CD4-positive, alpha-beta T cell treated with Interleukin-17A for 4 hours (primary cell): ENCODE results near the gene ZNF469.
A peak's percentile ranks its signal among the peaks of the same experiment; 100 is the strongest.

Experiments used
- DNase-seq: peaks from one replicate; pipeline ENCODE4 v3.0.0-alpha.2; 2020; ENCODE audit warnings: mixed read lengths

The ZNF469 gene

DNA sequence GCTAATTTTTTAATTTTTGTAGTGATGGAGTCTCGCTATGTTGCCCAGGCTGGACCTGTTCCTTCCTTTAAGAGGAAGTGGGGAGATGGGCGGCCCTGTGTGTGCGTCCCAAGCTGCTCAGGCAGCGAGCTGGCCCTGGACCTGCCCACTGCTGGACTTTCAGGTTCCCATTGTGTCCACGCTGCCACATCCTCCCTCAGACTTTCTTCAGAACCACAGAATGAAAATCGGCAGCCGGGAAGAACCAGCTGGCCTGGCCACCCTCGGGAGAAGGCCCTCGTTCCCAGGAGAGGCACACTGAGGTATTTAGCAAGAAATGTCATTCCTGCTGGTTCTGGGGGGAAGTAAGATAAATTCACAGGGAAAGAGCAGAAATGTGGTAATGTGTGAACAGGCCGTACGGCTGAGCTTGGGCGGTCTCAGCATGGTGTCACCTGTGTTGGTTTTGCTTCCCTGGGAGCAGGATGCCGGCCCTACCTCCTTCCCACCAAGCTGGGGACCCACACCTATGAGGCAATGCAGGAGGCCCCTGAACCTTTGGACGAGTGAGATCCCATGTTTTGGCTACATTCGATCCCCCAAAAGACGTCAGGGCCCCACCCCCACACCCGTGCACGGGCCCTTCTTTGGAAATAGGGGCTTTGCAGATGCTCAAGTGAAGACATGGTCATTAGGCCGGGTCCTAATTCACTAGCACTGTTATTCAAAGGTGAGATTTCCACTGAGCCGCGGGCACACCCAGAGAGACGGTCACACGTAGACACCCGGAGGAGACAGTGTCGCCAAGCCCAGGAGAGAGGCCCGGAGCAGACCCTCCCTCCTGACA, 35.9 kb upstream of the ZNF469 start:
- DNase-seq: no peak

DNA sequence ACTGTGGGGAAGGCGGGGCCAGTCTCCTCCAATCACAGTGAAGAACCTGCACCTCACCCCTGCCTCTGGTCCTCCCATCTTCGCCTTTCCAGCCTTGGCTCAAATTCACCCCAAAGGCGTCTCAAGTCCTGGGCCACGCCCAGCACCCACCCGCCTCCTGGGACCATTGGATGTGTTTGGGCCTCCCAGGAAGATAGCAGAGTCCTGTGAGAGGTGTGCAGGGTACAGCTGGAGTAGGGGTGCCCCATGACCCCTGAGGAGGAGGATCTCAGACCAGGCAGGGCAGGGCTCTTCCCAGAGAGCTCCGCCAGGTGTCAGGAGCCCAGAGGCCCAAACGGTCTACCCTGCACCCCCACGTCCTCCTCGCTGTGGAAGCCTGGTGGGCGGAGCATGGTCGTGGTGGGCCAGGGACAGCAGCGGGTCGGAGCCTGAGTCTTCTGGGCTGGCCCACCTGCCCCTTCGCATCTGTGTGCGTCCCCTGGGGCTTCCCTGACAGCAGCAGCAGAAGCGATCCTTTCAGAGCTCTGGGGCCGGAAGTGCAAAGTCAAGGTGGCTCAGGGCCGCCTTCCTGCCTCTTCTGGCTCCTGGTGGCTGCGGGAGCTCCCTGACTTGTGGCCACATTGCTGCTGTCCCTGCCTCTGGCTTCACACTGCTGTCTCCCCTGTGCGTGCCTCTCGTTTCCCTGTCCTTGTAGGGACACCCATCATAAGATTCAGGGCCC, 34.9 kb upstream of the ZNF469 start:
- DNase-seq: peak; percentile 49

DNA sequence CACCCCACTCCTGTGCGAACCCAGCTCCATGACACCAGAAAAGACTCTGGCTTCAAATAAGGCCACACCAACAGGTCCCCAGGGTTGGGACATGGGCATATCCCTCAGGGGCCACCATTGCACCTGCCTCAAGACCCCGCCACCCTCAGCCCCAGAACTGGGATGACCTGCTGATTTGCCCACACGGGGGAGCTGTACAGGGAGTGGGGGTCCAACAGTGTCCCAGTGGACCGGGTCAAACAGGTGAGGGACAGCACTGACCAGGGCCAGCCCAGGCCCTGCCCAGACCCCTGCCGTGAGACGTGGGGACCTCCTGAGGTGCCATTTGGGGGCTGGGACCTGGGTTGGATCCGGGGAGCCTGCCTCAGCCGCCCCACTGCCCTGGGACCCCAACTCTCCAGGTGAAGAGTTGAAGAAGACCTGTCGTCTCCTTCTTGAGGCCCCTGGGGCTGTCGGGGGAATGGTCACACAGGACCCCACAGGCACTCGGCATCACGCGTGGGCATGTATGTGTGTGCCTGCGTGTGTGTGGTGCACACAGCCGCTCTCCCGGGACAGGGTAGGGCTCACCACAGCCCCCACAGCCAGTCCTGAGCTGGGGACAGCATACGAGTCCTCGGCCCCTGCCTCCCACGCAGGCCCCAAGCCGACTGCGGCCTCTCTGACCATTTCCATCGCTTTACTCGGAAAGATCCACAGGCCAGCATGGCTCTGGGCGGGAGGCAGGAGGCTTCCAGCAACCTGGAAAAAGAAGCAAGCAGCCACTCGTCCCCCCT, 34.2 kb upstream of the ZNF469 start:
- no peak for DNase-seq

DNA sequence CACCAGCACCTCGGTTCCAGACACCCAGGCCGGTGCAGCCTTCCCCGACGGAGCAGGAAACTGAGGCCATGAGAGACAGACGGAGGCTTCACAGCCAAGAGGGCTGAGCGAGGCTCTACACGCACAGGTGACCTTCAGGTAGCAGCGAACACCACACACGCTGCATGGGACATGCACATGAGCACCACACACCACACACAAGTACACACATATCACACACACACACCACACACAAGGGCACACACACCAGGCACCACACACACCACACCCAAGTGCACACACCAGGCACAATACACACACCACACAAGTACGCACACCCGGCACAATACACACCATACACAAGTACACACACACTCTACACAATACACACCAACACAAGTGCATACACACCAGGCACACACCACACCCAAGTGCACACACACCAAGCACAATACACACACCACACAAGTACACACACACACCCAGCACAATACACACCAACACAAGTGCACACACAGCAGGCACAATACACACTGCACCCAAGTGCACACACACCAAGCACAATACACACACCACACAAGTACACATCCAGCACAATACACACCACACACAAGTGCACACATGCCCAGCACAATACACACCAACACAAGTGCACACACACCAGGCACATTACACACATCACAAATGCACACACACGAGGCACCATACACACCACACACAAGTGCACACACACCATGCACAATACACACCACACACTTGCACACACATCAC, 33.4 kb upstream of the ZNF469 start:
- no peak for DNase-seq

DNA sequence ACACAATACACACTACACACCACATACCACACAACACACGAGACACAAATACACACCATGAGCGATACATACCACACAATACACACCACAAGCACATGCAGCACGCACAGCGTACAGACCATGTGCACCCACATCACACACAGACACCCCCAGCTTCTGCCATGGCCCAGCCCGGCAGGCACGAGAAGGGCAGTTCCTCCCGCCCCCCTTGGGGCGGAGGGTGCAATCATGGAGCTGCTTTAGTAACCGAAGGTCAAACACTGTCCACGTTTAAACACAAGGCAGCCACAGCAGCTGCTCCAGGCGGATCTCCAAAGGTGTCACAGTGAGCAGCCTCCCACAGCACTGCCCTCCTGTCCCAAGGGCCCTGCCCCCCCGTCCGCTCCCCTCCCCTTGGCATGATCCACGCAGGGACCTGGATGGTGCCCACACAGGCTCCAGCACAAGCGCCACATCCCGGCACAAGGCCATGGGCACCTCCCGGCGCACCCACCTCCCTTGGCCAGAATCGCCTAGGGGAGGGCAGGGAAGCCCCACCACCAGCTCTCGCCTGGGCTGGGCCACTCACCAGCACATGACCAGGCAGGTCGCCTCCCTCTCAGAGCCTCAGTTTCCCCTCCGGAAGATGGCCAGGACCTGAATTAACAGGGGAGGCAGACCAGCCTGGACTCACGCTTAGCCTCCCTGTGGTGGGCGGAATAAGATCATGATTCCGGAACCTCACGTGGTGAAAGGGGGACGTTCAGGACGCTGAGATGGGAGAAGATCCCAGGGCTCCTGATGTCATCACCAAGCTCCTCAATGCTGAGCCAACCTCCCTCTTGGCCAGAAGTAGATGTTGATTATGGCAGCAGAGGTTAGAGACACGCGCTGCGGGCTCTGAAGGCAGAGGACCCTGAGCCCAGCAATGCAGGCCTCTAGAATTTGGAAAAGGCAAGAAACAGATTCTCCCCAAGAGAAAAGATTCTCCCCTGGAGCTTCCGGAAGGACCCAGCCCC, 32.6 kb upstream of the ZNF469 start:
- DNase-seq: no peak

DNA sequence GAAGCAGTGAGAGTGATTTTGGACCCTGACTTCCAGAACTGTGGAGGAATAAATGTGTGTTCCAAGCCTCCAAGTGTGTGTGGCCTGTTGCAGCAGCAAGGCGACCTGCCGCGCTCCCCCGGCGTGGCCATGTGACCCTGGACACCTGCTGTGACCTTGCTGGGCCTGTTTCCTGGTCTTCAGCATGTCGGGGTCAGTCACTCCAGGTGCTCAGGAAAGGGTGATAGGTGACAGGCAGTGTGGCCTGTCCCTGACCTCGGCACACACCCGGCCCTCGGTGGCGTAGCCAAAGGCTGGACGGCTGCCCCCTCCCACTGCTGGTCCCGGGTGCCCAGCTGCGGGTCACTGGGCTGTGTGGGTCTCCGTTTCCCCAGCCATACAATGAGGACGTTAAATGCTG, 31.8 kb upstream of the ZNF469 start:
- DNase-seq: no peak

DNA sequence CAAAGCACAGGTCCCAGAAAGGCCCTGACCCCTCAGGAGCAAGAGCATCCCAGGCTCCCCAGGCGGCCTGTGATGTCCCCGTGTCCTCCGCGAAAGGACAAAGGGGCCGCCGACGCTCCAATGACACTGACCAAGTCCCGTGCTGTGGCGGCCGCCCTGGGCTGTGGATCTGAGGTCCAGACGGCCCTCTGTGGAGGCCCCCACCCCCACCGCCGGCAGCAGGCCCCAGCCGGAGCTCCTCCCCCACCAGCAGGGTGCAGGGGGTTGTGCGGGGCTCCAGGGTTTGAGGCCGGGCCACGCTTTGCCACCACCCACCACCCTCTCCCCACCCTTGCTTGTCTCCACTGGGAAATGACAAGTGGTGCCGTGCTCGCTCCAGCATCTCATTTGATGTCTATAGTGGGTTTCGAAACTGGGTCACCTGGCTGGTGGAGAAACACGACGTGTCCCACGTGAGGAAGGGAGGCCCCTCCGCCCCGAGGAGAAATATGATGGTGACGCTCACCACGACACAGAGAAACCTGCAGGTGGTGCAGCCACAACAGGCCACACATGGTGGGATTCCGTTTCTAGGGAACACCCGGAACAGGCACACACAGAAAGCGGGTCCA, 31.2 kb upstream of the ZNF469 start:
- DNase-seq: no peak

DNA sequence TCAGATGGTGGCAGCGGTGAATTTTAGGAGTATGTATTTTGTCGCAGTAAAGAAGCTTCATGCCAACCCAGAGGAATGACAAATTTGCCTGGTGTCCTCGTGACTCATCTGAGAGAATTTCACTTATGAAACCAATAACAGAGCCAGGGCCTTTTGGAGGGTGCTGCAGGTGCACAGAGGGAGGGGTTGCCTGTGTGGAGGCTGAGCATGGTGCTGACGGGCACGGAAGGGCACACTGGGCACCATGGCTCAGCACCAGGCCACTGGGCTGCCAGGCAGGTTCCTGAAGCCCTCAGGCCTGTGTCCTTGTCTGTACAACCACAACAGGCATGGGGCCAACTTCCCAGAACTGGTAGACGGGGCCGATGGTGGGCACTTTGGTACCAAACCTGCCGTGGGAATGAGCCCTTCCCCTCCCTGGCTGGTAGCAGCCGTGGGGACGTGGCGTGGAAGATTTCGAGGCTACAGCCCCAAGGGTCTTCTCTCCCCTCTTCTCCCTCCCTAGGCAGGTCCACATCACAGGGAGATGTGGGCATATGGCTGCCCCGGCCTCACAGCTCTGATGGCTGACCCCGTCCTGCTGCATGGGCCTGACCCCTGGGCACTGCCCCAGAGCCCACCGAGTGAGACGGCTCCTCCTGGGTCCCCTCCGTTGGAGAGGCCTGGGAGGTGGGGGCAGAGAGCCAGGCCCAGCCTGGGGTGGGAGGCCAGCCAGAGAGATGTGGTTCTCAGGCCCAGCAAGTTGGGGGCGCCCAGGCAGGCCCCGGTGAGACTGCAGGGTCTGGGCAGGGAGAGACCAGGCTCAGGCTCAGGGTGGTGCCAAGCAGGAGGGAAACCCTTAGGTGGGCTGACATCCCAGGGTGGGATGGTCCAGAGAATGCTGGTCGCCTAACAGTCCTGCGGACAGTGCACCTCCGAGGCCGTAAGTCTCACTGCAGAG, 30.2 kb upstream of the ZNF469 start:
- no peak for DNase-seq

DNA sequence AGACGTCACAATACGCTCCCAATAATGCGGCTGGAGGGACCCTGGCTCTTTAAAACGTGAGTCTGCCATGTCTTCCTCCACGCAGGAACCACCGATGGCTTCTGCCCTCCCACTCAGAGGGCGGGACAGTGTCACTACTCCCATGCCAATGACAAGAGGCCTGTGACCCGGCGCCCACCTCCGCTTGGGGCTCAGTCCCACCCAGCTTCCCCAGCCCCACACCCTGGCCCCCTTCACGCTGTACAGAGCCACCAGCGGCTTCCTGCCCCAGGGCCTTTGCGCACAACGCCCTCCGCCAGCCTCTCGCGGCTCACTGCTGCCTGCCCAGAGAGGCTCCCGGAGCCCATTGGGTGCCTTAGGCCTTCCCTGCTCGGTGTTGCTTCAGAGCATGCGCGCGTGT, 29.5 kb upstream of the ZNF469 start:
- no peak for DNase-seq

DNA sequence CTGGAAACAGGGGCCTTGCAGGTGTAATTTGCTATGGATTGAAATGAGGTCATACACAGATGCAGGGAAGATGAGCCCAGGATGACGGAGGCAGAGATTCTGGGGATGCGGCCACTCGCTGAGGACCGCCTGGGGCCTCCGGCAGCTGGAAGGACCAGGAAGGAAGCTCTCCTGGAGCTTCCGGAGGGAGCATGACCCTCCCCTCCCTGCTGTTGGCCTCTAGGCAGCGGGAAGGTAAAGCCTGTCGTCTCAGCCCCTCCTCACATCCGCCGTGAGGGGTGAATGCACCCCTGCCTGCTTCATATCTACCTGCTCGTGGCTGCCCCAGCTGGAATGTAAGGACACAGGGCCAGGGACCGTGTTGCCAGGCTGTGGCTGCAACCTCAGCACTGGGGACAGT, 29.1 kb upstream of the ZNF469 start:
- DNase-seq: no peak

DNA sequence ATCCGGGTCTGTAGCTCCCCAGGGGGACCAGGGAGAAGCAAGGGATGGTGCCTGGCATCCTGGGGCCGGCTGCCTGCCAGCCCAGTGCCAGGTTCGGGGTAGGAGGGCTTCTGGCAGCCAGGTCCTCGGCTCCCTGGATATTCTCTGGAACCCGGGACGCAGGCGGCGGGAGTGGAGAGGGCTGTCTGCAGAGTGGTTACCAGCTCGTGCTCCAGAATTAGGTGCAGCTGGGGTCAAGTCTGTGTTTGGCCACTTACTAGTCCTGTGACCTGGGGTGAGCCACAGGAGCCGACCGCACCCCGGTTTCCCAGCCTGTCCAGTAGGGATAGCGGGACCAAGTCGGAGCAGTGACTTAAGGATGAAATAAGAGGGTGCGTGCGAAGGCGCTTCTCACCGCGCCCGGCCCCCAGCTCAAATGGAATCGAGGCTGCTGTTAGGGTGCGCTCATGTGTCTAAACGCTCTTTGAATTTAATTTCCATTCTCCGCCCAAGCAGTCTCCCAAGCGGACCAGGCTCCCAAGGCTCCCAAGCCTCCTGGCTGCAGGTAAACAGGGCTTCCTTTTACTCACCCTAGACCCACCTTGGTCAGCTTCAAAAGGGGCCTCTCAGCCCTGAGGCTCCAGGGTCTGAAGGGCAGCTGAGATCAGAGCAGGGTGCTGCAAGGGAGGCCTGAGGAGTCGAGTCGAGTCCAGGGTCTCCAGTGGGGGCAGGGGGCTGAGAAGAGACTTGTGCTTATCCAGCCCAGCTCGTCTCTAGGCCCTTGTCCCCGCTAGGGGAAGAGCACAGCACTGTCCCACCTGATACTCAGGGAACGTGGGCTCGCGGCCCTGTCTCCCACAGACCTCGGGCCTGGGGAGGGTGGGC, 28.3 kb upstream of the ZNF469 start:
- DNase-seq: no peak

DNA sequence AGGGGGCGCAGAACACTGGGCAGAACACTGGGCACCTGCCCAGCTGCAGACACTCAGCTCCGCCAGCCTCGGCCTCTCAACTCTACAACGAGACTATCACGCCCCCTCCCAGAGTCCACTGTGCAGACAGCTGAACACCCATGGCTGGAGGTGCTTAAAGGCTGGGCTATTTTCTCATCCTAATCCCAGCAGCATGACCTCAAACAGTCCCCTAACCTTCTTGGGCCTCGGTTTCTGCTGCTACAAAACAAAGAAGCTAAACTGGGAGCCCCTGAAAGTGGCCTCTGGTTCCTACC, 27.7 kb upstream of the ZNF469 start:
- no peak for DNase-seq

DNA sequence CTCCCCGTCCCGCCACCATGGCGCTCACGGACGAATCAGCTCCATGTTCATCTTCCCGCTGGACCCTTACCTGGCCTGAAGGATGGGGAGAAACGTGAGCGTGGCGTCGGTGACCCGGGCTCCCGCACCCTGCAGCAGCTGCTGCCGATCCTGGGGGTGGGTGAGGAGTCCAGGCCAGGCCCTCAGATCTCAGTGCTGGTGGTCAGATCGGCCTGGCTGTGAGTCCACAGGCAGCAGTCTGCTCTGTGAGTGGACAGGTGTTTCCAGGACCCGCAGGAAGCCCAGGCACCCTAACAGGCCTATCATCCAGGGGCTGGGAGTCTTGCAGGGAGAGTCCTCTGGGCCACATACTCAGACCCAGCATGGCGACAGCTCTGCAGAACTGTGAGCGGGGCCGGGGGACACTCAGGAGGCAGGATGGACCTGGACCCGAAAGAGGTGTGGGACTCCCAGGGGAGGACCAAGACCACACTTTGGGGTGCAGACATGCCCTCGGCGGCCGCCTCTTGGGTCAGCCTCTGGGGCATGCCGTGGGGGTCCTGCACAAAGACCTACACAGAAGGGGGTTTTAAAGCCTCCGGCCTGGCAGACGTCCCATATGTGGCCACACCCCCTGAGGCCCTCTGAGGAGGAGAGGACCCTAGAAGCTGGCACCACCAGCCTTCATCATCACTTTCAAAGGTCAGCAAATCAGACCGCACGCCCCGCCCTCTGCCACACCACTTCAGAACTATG, 27.2 kb upstream of the ZNF469 start:
- no peak for DNase-seq

DNA sequence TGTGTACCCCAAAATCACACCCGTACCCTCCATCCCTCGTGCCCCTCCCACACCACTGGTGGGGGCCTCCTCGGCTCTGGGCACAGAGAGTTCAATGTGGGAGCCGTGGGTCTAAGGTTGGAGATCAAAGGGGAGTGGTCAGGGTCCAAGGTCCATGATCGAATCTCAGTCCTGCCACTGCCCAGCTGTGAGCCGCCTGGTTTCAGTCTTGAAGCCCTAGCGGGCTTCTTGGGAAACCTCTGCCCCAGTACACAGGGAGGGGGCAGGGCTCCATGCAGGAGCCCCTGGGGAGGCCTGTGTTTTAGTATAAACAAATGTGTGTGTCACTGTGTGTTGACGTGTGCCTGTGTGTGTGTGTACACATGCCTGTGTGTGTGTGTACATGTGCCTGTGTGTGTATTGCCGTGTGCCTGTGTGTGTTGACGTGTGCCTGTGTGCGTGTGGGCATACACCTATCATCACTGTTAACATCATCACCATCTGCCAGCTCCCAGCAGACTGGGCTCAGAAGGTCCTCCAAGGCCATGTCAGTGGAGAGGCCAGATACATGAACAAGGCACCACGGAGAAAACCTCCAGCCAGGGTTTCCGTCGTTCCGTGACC, 26.5 kb upstream of the ZNF469 start:
- DNase-seq: no peak

DNA sequence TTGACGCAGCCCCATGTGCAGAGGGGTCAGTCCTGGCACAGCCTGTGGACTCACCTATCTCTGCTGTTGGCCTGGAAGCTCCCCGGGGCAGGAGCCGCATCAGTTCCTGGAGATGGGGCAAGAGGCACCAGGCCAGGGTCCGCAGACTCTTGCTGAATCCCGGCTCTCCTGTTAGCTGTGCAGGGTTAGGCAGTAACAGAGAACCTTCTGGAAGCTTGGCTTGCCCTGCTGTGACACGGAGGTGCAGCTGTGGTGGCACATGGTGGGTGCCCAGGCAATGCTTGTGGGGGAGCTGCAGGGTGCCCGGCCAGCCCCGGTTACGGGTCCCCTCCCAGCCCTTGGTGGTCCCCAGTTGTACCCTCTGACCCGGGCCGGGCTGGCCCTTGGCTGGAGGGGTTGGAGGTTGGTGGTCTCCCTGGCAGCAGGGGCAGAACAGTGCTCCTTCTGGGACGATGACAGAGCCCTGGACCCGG, 26.0 kb upstream of the ZNF469 start:
- DNase-seq: no peak

DNA sequence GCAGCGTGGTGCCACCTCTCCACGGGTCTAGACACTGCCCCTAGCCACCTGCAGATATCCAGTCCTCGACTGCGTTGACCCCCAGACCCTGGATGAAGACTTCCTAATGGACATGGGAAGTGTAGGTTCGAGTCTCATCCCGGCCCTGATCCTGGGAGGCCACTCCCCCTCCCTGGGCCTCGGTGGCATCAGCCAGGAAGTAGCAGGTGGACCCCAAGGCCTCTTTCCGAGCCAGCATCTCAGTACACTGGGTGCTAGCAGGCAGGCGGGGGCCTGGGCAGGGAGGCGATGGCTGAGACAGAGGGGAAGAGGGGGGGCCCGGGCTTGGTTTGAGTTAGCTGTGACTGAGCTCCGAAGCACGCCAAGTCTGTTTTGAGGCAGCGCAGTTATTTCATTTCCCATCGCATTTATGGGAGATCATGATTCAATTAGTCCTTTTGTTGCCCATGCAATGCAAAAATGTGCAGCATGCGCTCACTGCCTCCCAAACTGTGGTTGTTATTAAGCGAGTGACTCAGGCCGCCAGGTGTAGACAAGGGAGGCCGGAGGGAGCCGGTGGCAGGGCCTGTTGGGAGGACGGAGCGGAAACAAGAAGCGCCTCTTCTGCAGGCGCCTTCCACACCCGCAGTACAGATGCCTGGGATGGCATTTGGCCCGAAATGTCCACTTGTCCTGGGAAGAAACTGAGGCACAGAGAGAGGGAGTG, 25.3 kb upstream of the ZNF469 start:
- no peak for DNase-seq

DNA sequence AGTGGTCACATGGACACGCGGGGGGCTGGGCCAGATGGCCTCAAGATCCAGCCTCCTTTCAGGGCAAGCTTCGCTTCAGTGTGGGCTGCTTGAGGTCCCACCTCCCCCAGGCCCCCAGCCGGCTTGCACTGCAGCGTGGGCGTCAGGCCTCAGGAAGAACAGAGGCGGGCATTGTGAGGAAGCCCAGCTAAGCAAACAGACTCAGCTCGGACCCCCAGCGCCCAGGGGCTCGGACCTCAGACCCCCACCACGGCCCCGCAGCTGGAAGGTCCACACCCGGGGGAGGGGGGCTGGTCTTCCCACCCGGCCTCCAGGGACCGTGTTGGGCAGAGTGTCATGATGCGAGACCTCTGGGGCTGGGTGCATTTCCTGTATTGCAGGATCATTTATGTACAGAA, 24.7 kb upstream of the ZNF469 start:
- DNase-seq: no peak
